OCI-LY7 (cell line): ENCODE measurements around the gene CELF1. TPM values are rescaled to one million over a fixed set of nuclear protein-coding genes. Genes with fewer than 3 reads are reported as not detected.

ENCODE experiments used
- BruUV-seq: library from RNA; stranded (reverse); fragments of 400-500 nt; replicated peaks from 2 replicates; lab custom pipeline; 2021; lab: Mats Ljungman, UMichigan
- CTCF ChIA-PET: fragments of 300-600 bp; sonication (Branson Sonifier 250); formaldehyde crosslinking; loops from one replicate; lab custom pipeline; 2022; ENCODE audit warnings: antibody characterized with exemption; ENCODE audit not compliant: unreplicated experiment; lab: Charles Lee
- POLR2A ChIA-PET: fragments of 300-600 bp; sonication (Branson Sonifier 250); formaldehyde crosslinking; loops from one replicate; lab custom pipeline; 2022; ENCODE audit warnings: antibody characterized with exemption; lab: Charles Lee
- DNase-seq: peaks from one replicate; pipeline ENCODE4 v3.0.0-alpha.2; 2015; ENCODE audit warnings: low spot score
- H2AFZ ChIP-seq: fragments of 200-600 bp; sonication (generic), shearing (Covaris generic); 2 replicates; pipeline ENCODE4 v1.6.1; 2014; ENCODE audit warnings: mild to moderate bottlenecking, antibody characterized with exemption, low read length, moderate library complexity
- H3K27ac ChIP-seq: fragments of 200-600 bp; sonication (generic); 2 replicates; pipeline ENCODE4 v1.5.1; 2014; ENCODE audit warnings: mixed run types, low read depth, mild to moderate bottlenecking, moderate library complexity, low read length, inconsistent platforms; ENCODE audit not compliant: poor library complexity, severe bottlenecking
- H3K36me3 ChIP-seq: fragments of 200-600 bp; sonication (generic); 2 replicates; pipeline ENCODE4 v1.6.1; 2014; ENCODE audit warnings: mild to moderate bottlenecking, antibody characterized with exemption, low read length, moderate library complexity, mixed read lengths; ENCODE audit not compliant: insufficient read depth
- H3K4me1 ChIP-seq: fragments of 200-600 bp; sonication (generic); 2 replicates; pipeline ENCODE4 v1.5.1; 2014; ENCODE audit warnings: mild to moderate bottlenecking, low read length; ENCODE audit not compliant: insufficient read depth, poor library complexity, severe bottlenecking
- H3K4me2 ChIP-seq: fragments of 200-600 bp; sonication (generic); 2 replicates; pipeline ENCODE4 v1.6.1; 2014; ENCODE audit warnings: mild to moderate bottlenecking, low read length
- H3K4me3 ChIP-seq: fragments of 200-600 bp; sonication (generic); 2 replicates; pipeline ENCODE4 v1.5.1; 2014; ENCODE audit warnings: mild to moderate bottlenecking, low read depth, low read length; ENCODE audit not compliant: poor library complexity, severe bottlenecking
- H3K79me2 ChIP-seq: fragments of 200-600 bp; sonication (generic); 2 replicates; pipeline ENCODE4 v1.6.1; 2016; ENCODE audit warnings: low read depth, mild to moderate bottlenecking, low read length, moderate library complexity, mixed read lengths; ENCODE audit not compliant: insufficient read depth
- H3K9me2 ChIP-seq: fragments of 200-600 bp; sonication (generic); 2 replicates; pipeline ENCODE4 v1.6.1; 2016; ENCODE audit warnings: mild to moderate bottlenecking, low read length, mixed read lengths; ENCODE audit not compliant: insufficient read depth
- H3K9me3 ChIP-seq: fragments of 200-600 bp; sonication (generic); 2 replicates; pipeline ENCODE4 v1.6.1; 2014; ENCODE audit warnings: mild to moderate bottlenecking, mixed run types, low read length, mixed read lengths
- H4K20me1 ChIP-seq: fragments of 200-600 bp; sonication (generic); 2 replicates; pipeline ENCODE4 v1.6.1; 2014; ENCODE audit warnings: mild to moderate bottlenecking, antibody characterized with exemption, low read length, moderate library complexity, mixed read lengths; ENCODE audit not compliant: insufficient read depth
- CTCF ChIP-seq: fragments of 200-600 bp; sonication (generic); conservative IDR thresholded peaks from 2 replicates; pipeline ENCODE4 v1.5.1; 2014; ENCODE audit warnings: mild to moderate bottlenecking, antibody characterized with exemption, low read length, moderate library complexity, mixed read lengths
- EZH2phosphoT487 ChIP-seq: fragments of 200-600 bp; sonication (generic); IDR thresholded peaks from 2 replicates; pipeline ENCODE4 v1.6.1; 2018; ENCODE audit warnings: low read depth, borderline replicate concordance, mild to moderate bottlenecking, mixed run types, antibody characterized with exemption, low read length, moderate library complexity, mixed read lengths
- intact Hi-C: fragments of 100-400 bp; cut with micrococcal nuclease; formaldehyde crosslinking; loops from one replicate; pipeline ENCODE4 v1.10.0; 2022; ENCODE audit not compliant: unreplicated experiment
- total RNA-seq, 2 experiments: library from RNA; depleted of rRNA in 1 of 2; stranded (reverse); fragments of >200 nt in 1 of 2; shearing (Covaris generic) in 1 of 2; gene quantifications; 2 replicates each; pipeline ENCODE4 v1.2.3, GENCODE V29; 2014 to 2022

CELF1 gene
- total RNA-seq, 2 experiments from 2014 or later = 87.4 to 143 TPM

DNA sequence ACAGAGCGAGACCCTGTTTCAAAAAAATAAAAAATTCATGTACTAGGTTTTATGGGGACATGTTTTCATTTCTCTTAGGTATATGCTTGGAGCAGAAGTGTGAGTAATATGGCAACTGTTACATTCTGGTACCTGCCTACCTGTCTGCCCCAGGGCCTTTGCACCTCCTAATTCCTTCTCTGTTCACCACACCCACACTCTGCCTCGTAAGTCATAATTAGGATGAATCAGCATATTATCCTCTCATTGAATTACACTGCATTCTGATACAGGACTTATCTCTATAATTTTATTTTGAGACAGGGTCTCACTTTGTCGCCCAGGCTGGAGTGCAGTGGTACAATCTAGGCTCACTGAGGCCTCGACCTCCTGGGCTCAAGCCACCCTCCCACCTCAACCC lies 100.9 kb downstream of the CELF1 start:
- Histone ChIP-seq H3K79me2 (no peaks in the 10 kb centered on the region), H3K27ac (no peak overlapping the region), H3K9me3 (no peaks in the 10 kb centered on the region), H2AFZ (no peak overlapping the region), H3K4me2 (no peak overlapping the region), H4K20me1 (no peaks in the 10 kb centered on the region), H3K4me3 (no peak overlapping the region), H3K4me1 (no peaks in the 10 kb centered on the region), H3K9me2 (no peaks in the 10 kb centered on the region), H3K36me3 (no peaks in the 10 kb centered on the region)
- DNase-seq = no peak
- TF ChIP-seq EZH2phosphoT487 = no peak
- no peak for TF ChIP-seq CTCF
- intact Hi-C loops = loop anchor here (5.0 to 10.0 kb wide), 2 partner anchors 77 to 180 kb away; partner anchors contain the start of genes MADD and SPI1
- BruUV-seq = no TSS peak
- ChIA-PET CTCF (interaction anchor here (1.1 kb wide), 1 partner anchor 9 kb away, joined by 3 read pairs; no protein-coding TSS in a partner anchor), POLR2A (interaction anchor here (2.0 kb wide), 1 partner anchor 9 kb away, joined by 10 read pairs; no protein-coding TSS in a partner anchor)

DNA sequence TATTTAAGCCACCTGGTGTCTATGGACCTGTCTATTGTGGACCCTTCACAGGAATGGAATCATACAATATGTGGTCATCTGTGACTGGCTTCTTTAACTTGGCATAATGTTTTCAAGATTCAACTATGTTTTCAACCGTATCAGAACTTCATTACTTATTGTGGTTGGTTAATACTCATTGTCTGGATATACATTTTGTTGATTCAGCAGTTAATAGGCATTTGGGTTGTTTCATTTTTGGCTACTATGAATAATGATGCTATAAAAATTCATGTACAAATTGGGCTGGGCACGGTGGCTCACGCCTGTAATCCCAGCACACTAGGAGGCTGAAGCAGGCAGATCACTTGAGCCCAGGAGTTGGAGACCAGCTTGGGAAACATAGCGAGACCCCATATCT lies 101.5 kb downstream of the CELF1 start:
- H3K36me3 ChIP-seq = no peaks in the 10 kb centered on the region
- H4K20me1 ChIP-seq = no peaks in the 10 kb centered on the region
- H3K4me3 ChIP-seq = no peak overlapping the region
- no peaks in the 10 kb centered on the region for H3K4me1 ChIP-seq
- no peaks in the 10 kb centered on the region for H3K79me2 ChIP-seq
- intact Hi-C loops = loop anchor here (5.0 to 10.0 kb wide), 2 partner anchors 77 to 179 kb away; partner anchors contain the start of genes MADD and SPI1
- no peaks in the 10 kb centered on the region for H3K9me3 ChIP-seq
- H2AFZ ChIP-seq = no peak overlapping the region
- no peak overlapping the region for H3K4me2 ChIP-seq
- no peak for DNase-seq
- TF ChIP-seq CTCF (no peak), EZH2phosphoT487 (no peak)
- CTCF ChIA-PET = interaction anchor here (1.1 kb wide), 1 partner anchor 9 kb away, joined by 3 read pairs; no protein-coding TSS in a partner anchor
- no TSS peak for BruUV-seq
- POLR2A ChIA-PET = no interaction called here
- no peaks in the 10 kb centered on the region for H3K9me2 ChIP-seq
- no peak overlapping the region for H3K27ac ChIP-seq

DNA sequence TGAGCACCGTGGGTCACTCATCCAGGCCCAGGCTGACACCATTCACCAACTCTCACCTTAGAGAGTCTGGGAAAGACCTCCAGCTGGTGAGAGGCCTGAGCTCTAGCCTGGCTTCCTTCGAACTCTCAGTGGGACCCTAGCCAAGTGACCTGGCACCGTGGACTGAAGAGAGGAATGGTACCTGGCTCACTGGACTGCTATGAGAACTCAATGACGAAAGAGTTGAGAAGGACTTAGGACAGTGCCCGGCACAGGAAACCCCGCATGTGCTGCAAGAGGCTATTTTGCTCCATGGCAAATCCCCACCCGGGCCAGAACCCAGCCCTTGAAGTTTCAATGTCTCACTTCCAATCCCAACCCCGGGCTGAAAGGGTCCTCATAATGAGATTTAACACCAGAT lies 103.4 kb downstream of the CELF1 start:
- ChIA-PET POLR2A (no interaction called here), CTCF (no interaction called here)
- no peaks in the 10 kb centered on the region for H3K9me3 ChIP-seq
- H3K4me2 ChIP-seq = no peak overlapping the region
- no peak overlapping the region for H3K4me3 ChIP-seq
- no TSS peak for BruUV-seq
- no peak overlapping the region for H2AFZ ChIP-seq
- H3K4me1 ChIP-seq = no peaks in the 10 kb centered on the region
- intact Hi-C loops = no loop called here
- no peaks in the 10 kb centered on the region for H3K79me2 ChIP-seq
- H4K20me1 ChIP-seq = no peaks in the 10 kb centered on the region
- no peak for DNase-seq
- no peaks in the 10 kb centered on the region for H3K36me3 ChIP-seq
- H3K9me2 ChIP-seq = no peaks in the 10 kb centered on the region
- no peak for TF ChIP-seq CTCF
- no peak for TF ChIP-seq EZH2phosphoT487
- no peak overlapping the region for H3K27ac ChIP-seq
